Measurements from ENCODE around the gene CNTRL.

Gene CNTRL

GRCh38 chr9:121189660-121190059, 114.9 kb downstream of the CNTRL start:
- Mint-ChIP-seq H3K27ac (no peak overlapping the region), H3K4me3 (no peak overlapping the region), H3K36me3 (ENCODE audit: low read depth) (peaks cover 8% of the 10 kb centered on the region), H3K9me3 (no peaks in the 10 kb centered on the region), H3K27me3 (ENCODE audit: low read depth, poor library complexity) (no peaks in the 10 kb centered on the region), H3K4me1 (peaks cover 14% of the 10 kb centered on the region)
- no peak for DNase-seq
- TF ChIP-seq, protein P1, sequence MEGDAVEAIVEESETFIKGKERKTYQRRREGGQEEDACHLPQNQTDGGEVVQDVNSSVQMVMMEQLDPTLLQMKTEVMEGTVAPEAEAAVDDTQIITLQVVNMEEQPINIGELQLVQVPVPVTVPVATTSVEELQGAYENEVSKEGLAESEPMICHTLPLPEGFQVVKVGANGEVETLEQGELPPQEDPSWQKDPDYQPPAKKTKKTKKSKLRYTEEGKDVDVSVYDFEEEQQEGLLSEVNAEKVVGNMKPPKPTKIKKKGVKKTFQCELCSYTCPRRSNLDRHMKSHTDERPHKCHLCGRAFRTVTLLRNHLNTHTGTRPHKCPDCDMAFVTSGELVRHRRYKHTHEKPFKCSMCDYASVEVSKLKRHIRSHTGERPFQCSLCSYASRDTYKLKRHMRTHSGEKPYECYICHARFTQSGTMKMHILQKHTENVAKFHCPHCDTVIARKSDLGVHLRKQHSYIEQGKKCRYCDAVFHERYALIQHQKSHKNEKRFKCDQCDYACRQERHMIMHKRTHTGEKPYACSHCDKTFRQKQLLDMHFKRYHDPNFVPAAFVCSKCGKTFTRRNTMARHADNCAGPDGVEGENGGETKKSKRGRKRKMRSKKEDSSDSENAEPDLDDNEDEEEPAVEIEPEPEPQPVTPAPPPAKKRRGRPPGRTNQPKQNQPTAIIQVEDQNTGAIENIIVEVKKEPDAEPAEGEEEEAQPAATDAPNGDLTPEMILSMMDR (IDR thresholded peaks at IDR 0.05): no peak

DNA sequence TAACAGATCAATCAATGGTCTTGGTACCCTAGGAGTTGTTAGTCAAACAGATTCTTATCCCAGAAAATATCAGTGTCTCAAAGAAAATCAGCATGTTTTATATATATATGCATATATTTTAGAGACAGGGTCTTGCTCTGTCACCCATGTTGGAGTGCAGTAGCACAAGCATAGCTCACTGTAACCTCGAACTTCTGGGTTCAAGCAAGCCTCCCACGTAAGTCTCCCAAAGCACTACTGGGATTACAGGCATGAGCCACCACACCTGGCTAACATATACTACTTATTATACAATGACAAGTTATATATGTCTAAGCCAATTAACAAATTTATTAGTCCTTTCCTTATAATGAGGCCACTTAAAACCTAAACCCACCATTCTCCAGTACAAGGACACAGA, 116.5 kb downstream of the CNTRL start:
- Mint-ChIP-seq H3K27ac (no peak overlapping the region), H3K9me3 (no peaks in the 10 kb centered on the region), H3K36me3 (ENCODE audit: low read depth) (peaks cover 5% of the 10 kb centered on the region), H3K4me3 (no peak overlapping the region), H3K4me1 (peaks cover 23% of the 10 kb centered on the region), H3K27me3 (ENCODE audit: low read depth, poor library complexity) (no peaks in the 10 kb centered on the region)
- DNase-seq: no peak
- TF ChIP-seq, protein P1 (IDR thresholded peaks at IDR 0.05): no peak

GRCh38 chr9:121192518-121192917, 117.8 kb downstream of the CNTRL start:
- H3K4me1 Mint-ChIP-seq: peaks cover 25% of the 10 kb centered on the region
- no peaks in the 10 kb centered on the region for H3K9me3 Mint-ChIP-seq
- no peak overlapping the region for H3K27ac Mint-ChIP-seq
- TF ChIP-seq, protein P1 (IDR thresholded peaks at IDR 0.05): no peak
- no peaks in the 10 kb centered on the region for H3K36me3 Mint-ChIP-seq (ENCODE audit: low read depth)
- no peak for DNase-seq
- no peaks in the 10 kb centered on the region for H3K27me3 Mint-ChIP-seq (ENCODE audit: low read depth, poor library complexity)
- no peak overlapping the region for H3K4me3 Mint-ChIP-seq

DNA sequence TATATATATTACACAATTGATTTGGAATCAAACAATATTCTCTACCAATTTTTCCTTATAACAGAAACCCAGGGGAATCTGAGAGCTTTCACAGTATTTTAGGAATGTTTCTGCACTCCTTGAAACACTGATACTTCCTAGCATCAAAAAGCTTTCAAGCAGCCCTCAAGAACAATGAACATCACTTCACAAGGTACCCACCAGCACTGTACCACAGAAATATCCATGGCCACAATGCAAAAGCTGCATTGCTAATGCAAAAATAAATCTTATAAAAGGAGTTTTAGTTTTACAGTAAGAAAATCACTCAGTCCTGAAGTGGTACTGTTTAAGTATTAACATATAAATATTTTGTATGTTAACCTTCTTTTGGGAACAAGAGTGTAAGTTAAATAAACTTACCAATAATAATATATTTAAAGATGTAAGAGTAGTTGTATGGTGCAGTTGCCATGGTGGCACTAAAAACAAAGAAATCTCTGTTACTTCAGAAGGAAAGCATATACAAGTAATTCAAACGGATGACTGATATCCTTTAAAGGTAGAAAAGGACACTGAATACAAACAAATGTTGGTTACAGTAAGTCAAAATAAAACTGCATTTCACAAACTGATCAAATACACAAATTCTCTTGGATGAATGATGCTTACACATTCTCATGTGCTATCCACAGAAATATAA, 118.3 kb downstream of the CNTRL start:
- H3K27me3 Mint-ChIP-seq (ENCODE audit: low read depth, poor library complexity): no peaks in the 10 kb centered on the region
- H3K36me3 Mint-ChIP-seq (ENCODE audit: low read depth): no peaks in the 10 kb centered on the region
- no peak overlapping the region for H3K27ac Mint-ChIP-seq
- DNase-seq: no peak
- TF ChIP-seq, protein P1 (IDR thresholded peaks at IDR 0.05): no peak
- peaks cover 31% of the 10 kb centered on the region for H3K4me1 Mint-ChIP-seq
- H3K9me3 Mint-ChIP-seq: no peaks in the 10 kb centered on the region
- H3K4me3 Mint-ChIP-seq: no peak overlapping the region

- no peak overlapping the region for H3K27ac Mint-ChIP-seq
- H3K27me3 Mint-ChIP-seq (ENCODE audit: low read depth, poor library complexity): no peaks in the 10 kb centered on the region
- H3K4me1 Mint-ChIP-seq: peaks cover 47% of the 10 kb centered on the region
- no peak overlapping the region for H3K4me3 Mint-ChIP-seq
- no peak for DNase-seq
- H3K9me3 Mint-ChIP-seq: no peaks in the 10 kb centered on the region
- H3K36me3 Mint-ChIP-seq (ENCODE audit: low read depth): no peaks in the 10 kb centered on the region
- TF ChIP-seq, protein P1 (IDR thresholded peaks at IDR 0.05): no peak
Observed at GRCh38 chr9:121194730-121195129, 120.0 kb downstream of the CNTRL start.

DNA sequence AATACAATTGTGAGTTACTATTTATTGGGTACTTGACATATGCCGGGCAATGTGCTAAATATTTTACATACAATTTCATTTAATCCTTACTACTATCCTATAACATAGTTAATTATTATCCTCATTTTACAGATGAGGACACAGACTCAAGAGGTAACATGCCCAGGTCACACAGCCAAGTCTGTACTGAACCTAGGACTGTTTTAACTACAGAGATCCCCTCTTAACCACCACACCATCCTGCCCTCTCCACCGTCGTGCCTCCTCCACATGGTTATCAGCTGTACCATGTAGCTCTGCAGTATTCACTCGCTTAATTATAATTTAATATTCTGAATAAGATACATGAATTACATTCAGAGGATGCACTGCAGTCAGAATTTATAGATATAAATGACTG, 121.6 kb downstream of the CNTRL start:
- Mint-ChIP-seq H3K27me3 (ENCODE audit: low read depth, poor library complexity) (no peaks in the 10 kb centered on the region), H3K27ac (no peak overlapping the region), H3K36me3 (ENCODE audit: low read depth) (no peaks in the 10 kb centered on the region), H3K4me1 (peaks cover 56% of the 10 kb centered on the region), H3K4me3 (no peak overlapping the region), H3K9me3 (no peaks in the 10 kb centered on the region)
- TF ChIP-seq, protein P1 (IDR thresholded peaks at IDR 0.05): no peak
- no peak for DNase-seq

Data from nephron progenitor cell (in vitro differentiated cells).